B cell (primary cell): ENCODE results near the gene VGLL1. TPM values are rescaled to one million over a fixed set of nuclear protein-coding genes. Genes with fewer than 3 reads are reported as not detected.

Experiments
- ATAC-seq: fragments of 200-7000 bp; cut with Tn5 transposase; one replicate; pipeline ENCODE4 v1.10.0; 2021; ENCODE audit warnings: low read depth, mild to moderate bottlenecking, moderate number of reproducible peaks, moderate library complexity
- CTCF ChIA-PET: fragments of 350-600 bp; sonication (Branson Sonifier 250); formaldehyde crosslinking; loops from one replicate; lab custom pipeline; 2021; ENCODE audit warnings: antibody characterized with exemption, inconsistent platforms; lab: Charles Lee
- POLR2A ChIA-PET: fragments of 350-600 bp; sonication (Branson Sonifier 250); formaldehyde crosslinking; loops from one replicate; lab custom pipeline; 2021; ENCODE audit warnings: antibody characterized with exemption; lab: Charles Lee
- DNase-seq: peaks from one replicate; pipeline ENCODE4 v3.0.0; 2013
- H2AFZ ChIP-seq: 2 replicates; pipeline ENCODE4 v1.6.1; 2012; ENCODE audit warnings: mild to moderate bottlenecking, low read depth, low read length; ENCODE audit not compliant: insufficient read depth, poor library complexity, severe bottlenecking
- H3K27ac ChIP-seq, 2 donors: 1 replicate in 1 of 2; 2 replicates in 1 of 2; pipeline ENCODE4 v1.5.1; 2012 to 2013; ENCODE audit warnings: low read length in 2 of 2, mild to moderate bottlenecking in 2 of 2, moderate library complexity in 1 of 2
- H3K27me3 ChIP-seq, 4 experiments: fragments of 200-600 bp in 1 of 4; sonication (generic) in 1 of 4; replicated peaks in 1 of 4; 1 replicate in 2 of 4; 2 replicates in 2 of 4; pipeline versions ENCODE4 v1.6.1 to v1.7.0; 2013 to 2016; ENCODE audit warnings: low read length in 3 of 4, mild to moderate bottlenecking in 2 of 4, mixed read lengths in 1 of 4, moderate library complexity in 1 of 4; ENCODE audit not compliant: insufficient read depth in 4 of 4, control insufficient read depth in 3 of 4; ENCODE audit errors: control extremely low read depth in 1 of 4
- H3K36me3 ChIP-seq, 2 experiments: replicated peaks in 1 of 2; 1 replicate in 1 of 2; 2 replicates in 1 of 2; pipeline versions ENCODE4 v1.6.1 to v1.7.1; 2013; ENCODE audit warnings: low read length in 1 of 2; ENCODE audit not compliant: insufficient read depth in 2 of 2, control insufficient read depth in 1 of 2; ENCODE audit errors: control extremely low read depth in 1 of 2, extremely low read depth in 1 of 2
- H3K4me1 ChIP-seq, 2 donors: fragments of 200-600 bp in 1 of 2; sonication (generic) in 1 of 2; 1 replicate in 1 of 2; 2 replicates in 1 of 2; pipeline versions ENCODE4 v1.5.1 to v1.6.1; 2013 to 2017; ENCODE audit warnings: low read length in 2 of 2; ENCODE audit not compliant: control insufficient read depth in 2 of 2, insufficient read depth in 2 of 2
- H3K4me2 ChIP-seq: replicated peaks from 2 replicates; pipeline ENCODE3; 2012; ENCODE audit warnings: mild to moderate bottlenecking, low read depth, low read length; ENCODE audit not compliant: poor library complexity, severe bottlenecking
- H3K4me3 ChIP-seq, 5 experiments: fragments of 200-600 bp in 1 of 5; sonication (generic) in 1 of 5; 1 replicate in 3 of 5; 2 replicates in 2 of 5; pipeline versions ENCODE4 v1.5.1 to v1.7.0; 2011 to 2016; ENCODE audit warnings: low read length in 4 of 5, mild to moderate bottlenecking in 4 of 5, low read depth in 2 of 5, control low read depth in 1 of 5, moderate library complexity in 1 of 5; ENCODE audit not compliant: insufficient read depth in 1 of 5; ENCODE audit errors: control extremely low read depth in 1 of 5, extremely low read depth in 1 of 5
- H3K79me2 ChIP-seq: fragments of 200-600 bp; sonication (generic); one replicate; pipeline ENCODE4 v1.6.0; 2016; ENCODE audit warnings: low read length; ENCODE audit not compliant: control insufficient read depth, insufficient read depth
- H3K9ac ChIP-seq: fragments of 200-600 bp; sonication (generic); 2 replicates; pipeline ENCODE4 v1.6.1; 2017; ENCODE audit warnings: mild to moderate bottlenecking, low read length, moderate library complexity
- H3K9me3 ChIP-seq, 3 donors: one replicate each; pipeline versions ENCODE4 v1.6.1 to v1.7.1; 2013; ENCODE audit warnings: low read length in 2 of 3; ENCODE audit not compliant: control insufficient read depth in 2 of 3, insufficient read depth in 1 of 3; ENCODE audit errors: control extremely low read depth in 1 of 3
- H4K20me1 ChIP-seq: 2 replicates; pipeline ENCODE4 v1.6.0; 2012; ENCODE audit warnings: mild to moderate bottlenecking, low read length; ENCODE audit not compliant: insufficient read depth, control insufficient read depth, poor library complexity, severe bottlenecking
- H3K27ac Mint-ChIP-seq: one replicate; pipeline ENCODE4 v1.8.0; 2021; ENCODE audit warnings: mixed read lengths
- H3K27me3 Mint-ChIP-seq: one replicate; pipeline ENCODE4 v1.8.0; 2021; ENCODE audit warnings: mixed read lengths
- H3K4me1 Mint-ChIP-seq: one replicate; pipeline ENCODE4 v1.8.0; 2021; ENCODE audit warnings: mixed read lengths
- H3K4me3 Mint-ChIP-seq: one replicate; pipeline ENCODE4 v1.8.0; 2021; ENCODE audit warnings: mixed read lengths
- H3K9me3 Mint-ChIP-seq: one replicate; pipeline ENCODE4 v1.8.0; 2022; ENCODE audit warnings: mixed read lengths; ENCODE audit not compliant: insufficient read depth
- CTCF ChIP-seq: fragments of 200-600 bp; IDR thresholded peaks from one replicate; pipeline ENCODE4 v1.8.0; 2022; ENCODE audit warnings: antibody characterized with exemption, mild to moderate bottlenecking
- EZH2 ChIP-seq: IDR thresholded peaks from 2 replicates; pipeline ENCODE4 v1.6.1; 2012; ENCODE audit warnings: borderline replicate concordance, low read depth, mild to moderate bottlenecking, moderate library complexity, low read length; ENCODE audit not compliant: insufficient read depth, poor library complexity, severe bottlenecking
- WGBS: methylation state at CpG from one replicate; pipeline ENCODE4 v1.1.5; 2013; ENCODE audit warnings: missing lambda C conversion rate; ENCODE audit not compliant: insufficient coverage; 5-methylcytosine and 5-hydroxymethylcytosine counted together
- intact Hi-C: fragments of 100-400 bp; cut with micrococcal nuclease; formaldehyde crosslinking; loops from one replicate; pipeline ENCODE4 v1.10.0; 2022
- polyA plus RNA-seq: library from polyadenylated mRNA; depleted of rRNA; stranded (reverse); fragments of >200 nt; gene quantifications from 2 replicates; pipeline ENCODE4 v1.2.3, GENCODE V29; 2012
- total RNA-seq, 2 donors: library from RNA; stranded (reverse); fragments of 120-200 nt in 1 of 2; gene quantifications; 1 replicate in 1 of 2; 2 replicates in 1 of 2; pipeline versions ENCODE4 v1.2.3 to v1.2.4, GENCODE V29; 2013 to 2022

Gene VGLL1
- total and polyA plus RNA-seq, 2 donors (not counting 1 experiment from before 2014, with no cell fraction given): not detected

DNA sequence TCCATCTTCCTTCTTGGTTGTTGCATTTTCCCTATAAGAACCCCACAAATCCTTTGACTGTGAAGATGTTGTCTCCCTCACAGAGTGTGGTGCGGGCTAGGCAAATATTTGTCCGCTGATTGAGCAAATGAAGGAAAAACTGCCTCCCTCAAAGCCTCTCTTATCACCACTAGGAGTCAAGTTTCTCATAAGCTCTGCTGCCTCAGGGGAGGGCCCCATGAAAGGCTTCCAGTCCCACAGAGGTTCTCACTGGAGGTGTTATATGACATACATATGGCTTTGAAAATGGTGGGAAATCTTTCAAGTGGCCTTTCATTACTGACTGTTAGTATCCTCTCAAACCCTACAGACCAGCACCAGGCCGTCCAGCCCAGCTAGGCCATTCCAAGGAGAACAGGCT is 9.3 kb downstream of the VGLL1 start:
- no peaks in the 10 kb centered on the region for H3K9me3 Mint-ChIP-seq
- CTCF ChIA-PET: no interaction called here
- POLR2A ChIA-PET: no interaction called here

DNA sequence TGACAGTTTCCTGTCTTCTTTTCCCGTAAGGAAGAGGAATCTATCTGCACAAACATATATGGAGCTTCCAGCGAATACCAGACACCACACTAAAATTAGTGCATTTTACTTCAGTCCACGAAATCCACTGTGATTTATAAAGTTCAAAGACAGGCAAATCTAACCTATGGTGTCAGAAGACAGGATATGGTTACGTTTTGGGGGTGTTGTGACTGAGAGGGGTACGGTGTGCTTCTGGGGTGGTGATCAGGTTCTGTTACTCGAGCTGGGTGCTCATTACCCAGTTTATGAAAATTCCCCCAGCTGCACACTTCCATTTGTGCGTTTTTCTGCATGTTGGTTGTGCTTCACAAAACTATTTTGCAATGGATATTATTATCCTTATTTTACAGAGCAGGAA is 10.3 kb downstream of the VGLL1 start:
- H3K27me3 ChIP-seq: no peaks in the 10 kb centered on the region
- DNase-seq (no peak), ATAC-seq (no peak)
- Mint-ChIP-seq H3K27me3 (peaks cover 13% of the 10 kb centered on the region), H3K4me3 (no peak overlapping the region), H3K9me3 (no peaks in the 10 kb centered on the region), H3K4me1 (no peaks in the 10 kb centered on the region), H3K27ac (no peak overlapping the region)
- POLR2A ChIA-PET: no interaction called here
- H3K4me3 ChIP-seq: no peak overlapping the region
- H3K4me2 ChIP-seq: no peak overlapping the region
- H3K9me3 ChIP-seq: no peaks in the 10 kb centered on the region
- H3K4me1 ChIP-seq: no peaks in the 10 kb centered on the region
- intact Hi-C loops: no loop called here
- TF ChIP-seq CTCF (no peak), EZH2 (no peak)
- no peak overlapping the region for H3K27ac ChIP-seq
- no peaks in the 10 kb centered on the region for H3K79me2 ChIP-seq
- WGBS: no CpG with 5 or more reads among the region's 7 CpGs
- no peaks in the 10 kb centered on the region for H4K20me1 ChIP-seq
- no peaks in the 10 kb centered on the region for H3K36me3 ChIP-seq
- H2AFZ ChIP-seq: no peak overlapping the region
- CTCF ChIA-PET: no interaction called here
- no peak overlapping the region for H3K9ac ChIP-seq

More for the DNA sequence above, 9.3 kb downstream of the VGLL1 start:
- no peak for TF ChIP-seq CTCF
- TF ChIP-seq EZH2: no peak
- Histone ChIP-seq H3K4me2 (no peak overlapping the region), H3K4me1 (no peaks in the 10 kb centered on the region), H4K20me1 (no peaks in the 10 kb centered on the region), H3K27me3 (no peaks in the 10 kb centered on the region), H3K9ac (no peak overlapping the region), H2AFZ (no peak overlapping the region), H3K27ac (no peak overlapping the region), H3K4me3 (no peak overlapping the region), H3K79me2 (no peaks in the 10 kb centered on the region), H3K9me3 (no peaks in the 10 kb centered on the region), H3K36me3 (no peaks in the 10 kb centered on the region)
- no CpG with 5 or more reads among the region's 3 CpGs for whole genome bisulfite sequencing
- Mint-ChIP-seq H3K4me1 (no peaks in the 10 kb centered on the region), H3K27ac (no peak overlapping the region), H3K27me3 (peaks cover 13% of the 10 kb centered on the region), H3K4me3 (no peak overlapping the region)
- intact Hi-C loops: no loop called here
- DNase-seq: no peak
- ATAC-seq: no peak
